HG03575 (cell line): ENCODE results near the gene NOL4L.
"Not testable (repeated sequence)": the region's sequence is repeated elsewhere in the genome, so short reads cannot be mapped to it uniquely, and the experiment has no call there.

ENCODE experiments used
- ATAC-seq: cut with Tn5 transposase; IDR thresholded peaks from one replicate; pipeline ENCODE4 v1.9.1; 2021; ENCODE audit not compliant: unreplicated experiment, insufficient number of reproducible peaks, low FRiP score; ENCODE audit errors: extremely low read depth

NOL4L gene

DNA sequence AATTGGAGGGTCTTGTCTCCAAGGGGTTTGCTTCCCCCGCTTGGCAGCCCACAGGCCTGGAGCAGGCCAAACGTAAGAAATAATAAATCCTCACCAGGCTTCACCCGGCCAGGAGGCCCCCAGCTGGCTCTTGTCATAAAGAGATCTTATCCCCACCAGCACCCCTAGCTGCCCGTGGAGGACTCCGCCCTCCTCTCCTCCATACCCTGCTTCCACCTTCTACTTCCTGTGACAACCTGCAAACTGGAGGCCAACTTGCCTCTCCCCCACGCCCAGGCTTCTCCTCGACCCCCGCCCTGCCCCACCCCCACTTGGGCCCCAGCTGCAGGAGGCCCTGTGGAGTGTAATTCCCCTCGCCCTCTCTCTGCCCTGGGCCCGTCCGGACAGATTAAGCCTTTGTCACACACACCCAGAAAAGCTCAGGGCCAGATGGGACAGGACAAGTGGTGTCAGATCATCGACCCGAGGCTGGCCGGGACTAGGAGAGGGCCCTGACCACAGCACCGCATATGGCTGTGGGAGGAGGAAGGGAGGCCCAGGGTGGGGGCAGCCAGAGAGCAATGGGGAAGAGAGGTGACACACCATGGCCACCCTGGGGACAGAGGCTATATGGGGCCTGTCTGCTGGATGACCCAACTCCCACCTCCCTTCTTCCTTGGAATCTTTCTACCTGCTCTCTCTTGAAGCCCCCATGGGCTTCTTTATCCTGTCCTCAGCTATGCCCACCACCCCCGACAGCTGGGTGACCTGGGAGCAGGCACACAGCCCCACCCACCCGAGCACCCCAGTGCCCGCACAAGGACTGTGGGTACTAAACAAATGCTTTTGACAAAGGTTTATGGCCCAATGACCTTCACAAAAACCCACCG lies 3.9 kb downstream of the NOL4L start:
- no peak for ATAC-seq

DNA sequence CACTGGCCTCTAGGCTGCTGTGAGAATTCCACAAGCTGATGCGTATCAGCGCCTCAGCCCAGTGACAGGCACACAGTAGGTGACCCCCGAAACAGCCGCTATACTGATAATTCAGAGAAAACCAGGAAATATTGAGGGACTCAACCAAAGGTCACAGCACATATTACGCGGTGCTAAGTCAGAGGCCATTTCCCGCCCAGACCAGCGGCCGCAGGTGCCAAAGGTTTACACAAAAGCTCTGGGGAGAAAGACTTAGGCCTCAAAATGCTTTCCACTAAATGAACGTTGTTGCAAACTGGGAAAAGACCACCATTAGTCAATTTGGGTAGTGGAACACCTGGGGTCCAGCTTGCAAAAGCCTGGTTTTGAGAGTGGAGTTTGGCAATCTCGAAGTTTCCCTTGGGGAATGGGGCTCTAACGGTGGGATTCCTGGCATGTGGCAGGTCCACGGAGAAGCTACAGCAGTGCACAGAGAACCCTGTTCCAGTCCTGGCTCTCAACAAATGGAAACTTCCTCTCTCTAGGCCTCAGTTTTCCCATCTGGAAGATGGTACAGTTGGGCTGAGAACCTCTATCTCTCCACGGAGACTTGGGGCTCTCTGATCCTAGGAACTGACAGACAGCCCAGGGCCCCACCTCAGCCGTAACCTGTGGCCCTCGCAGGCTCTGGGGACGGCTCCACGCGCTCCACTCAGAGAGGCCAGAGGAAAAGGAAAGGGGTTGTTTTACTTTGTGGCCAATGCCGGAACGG lies 4.7 kb downstream of the NOL4L start:
- no peak for ATAC-seq

DNA sequence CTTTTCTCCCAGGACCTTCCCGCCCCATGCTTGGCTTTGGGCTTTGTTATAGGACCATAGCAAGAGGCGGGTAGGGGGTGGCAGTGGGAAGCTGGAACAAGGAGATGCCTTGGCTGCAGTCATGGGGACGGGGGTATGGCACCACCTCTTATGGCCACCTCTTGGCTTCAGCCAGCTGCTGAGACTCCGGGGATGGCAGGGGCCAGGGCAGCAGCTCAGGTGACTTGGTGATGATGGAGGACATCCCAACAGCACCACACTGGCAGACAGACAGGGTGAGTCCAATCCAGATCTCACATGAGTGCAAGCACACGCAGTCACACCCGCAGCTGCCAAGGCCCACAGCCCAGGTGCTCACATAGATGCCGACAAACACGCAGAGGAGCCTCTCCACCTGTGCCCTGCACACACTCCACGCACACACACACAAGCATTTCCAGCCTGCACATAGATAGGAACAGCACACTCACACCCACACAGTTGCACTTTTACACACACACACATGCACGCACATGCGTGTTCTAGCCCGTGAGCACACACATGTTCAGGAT lies 6.2 kb downstream of the NOL4L start:
- no peak for ATAC-seq

DNA sequence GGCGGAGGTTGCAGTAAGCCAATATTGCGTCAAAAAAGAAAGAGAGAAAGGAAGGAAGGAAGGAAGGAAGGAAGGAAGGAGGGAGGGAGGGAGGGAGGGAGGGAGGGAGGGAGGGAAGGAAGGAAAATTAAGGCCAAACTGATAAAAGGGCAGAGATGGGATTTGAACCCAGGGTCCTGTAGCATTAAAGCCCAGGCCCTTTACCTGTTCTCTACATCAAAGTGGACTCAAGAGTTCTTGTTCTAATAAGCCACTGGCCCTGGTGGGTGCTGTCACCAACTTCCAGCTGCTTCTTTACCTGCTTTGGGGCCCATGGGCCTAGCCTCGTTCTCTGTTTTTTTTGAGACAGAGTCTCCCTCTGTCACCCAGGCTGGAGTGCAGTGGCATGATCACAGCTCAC lies 7.1 kb downstream of the NOL4L start:
- ATAC-seq = not testable (repeated sequence)

DNA sequence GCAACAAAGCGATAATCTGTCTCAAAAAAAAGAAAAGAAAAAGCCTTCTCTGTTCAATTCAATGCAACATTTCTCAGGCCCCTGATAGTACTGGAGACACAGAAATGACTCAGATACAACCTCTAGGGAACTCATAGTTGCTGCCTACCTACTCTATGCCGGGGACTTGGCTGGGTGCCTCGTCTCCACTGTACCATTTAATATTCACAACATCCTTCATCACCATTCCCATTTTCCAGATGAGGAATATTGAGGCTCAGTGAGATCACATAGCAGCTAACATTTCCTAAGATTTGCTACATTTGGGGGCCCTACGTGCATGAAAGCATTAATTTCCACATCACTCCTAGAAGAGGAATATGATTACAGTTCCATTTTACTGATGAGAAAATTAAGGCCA lies 7.5 kb downstream of the NOL4L start:
- no peak for ATAC-seq

DNA sequence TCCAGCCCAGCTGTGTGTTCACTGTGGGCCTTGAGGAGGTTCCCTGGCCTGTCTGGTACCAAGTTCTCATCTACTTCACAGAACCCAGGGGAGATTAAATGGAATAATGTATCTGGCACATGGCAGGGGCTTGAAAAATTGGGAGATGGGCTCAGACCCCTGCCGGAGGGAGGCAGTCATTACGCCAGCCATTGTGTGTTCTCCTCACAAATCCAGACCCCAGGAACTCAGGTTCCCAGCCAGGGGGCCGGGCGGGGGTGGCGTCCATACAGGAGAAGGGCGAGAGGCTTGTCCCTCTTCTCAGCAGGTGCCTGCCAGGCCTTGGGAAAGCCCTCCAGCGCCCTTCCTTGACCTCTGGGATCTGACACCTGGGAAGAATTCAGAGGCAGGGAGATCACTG lies 8.1 kb downstream of the NOL4L start:
- no peak for ATAC-seq

DNA sequence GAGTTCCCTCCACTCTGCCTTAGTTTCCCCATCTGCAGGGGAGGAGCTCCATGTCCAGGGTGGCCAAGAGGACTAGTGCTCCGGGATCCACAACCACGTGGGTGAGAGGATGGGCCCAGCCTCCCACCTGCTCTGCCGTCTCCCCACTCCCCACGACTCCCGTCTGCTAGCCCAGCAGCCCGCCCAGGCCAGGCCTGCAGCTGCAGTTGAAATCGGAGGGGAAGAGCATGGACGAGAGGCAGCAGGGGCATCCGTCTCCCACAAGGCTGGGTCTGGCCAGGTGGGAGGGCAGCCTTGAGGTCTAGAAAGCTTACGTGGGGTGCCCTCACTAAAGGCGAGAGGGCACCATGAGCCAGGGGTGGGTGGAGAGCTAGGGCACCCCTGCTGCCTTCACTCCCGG lies 8.6 kb downstream of the NOL4L start:
- no peak for ATAC-seq

DNA sequence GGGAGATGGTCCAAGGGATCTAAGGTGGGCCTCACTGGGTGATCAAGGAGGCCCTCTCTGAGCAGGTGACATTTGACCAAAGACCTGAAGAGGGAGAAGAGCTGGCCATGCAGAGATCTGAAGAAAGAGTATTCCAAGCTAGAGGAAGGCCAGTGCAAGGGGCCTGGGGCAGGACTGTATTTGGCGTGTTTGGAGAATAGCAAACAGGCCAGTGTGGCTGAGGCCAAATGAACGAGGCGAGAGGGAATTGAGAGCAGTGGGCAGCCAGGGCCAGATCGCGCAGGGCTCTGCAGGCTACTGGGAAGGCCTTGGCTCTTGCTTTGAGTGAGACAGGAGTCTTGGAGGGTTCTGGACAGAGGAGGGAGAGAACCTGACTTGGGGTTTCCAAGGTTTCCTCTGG lies 9.3 kb downstream of the NOL4L start:
- ATAC-seq = no peak

DNA sequence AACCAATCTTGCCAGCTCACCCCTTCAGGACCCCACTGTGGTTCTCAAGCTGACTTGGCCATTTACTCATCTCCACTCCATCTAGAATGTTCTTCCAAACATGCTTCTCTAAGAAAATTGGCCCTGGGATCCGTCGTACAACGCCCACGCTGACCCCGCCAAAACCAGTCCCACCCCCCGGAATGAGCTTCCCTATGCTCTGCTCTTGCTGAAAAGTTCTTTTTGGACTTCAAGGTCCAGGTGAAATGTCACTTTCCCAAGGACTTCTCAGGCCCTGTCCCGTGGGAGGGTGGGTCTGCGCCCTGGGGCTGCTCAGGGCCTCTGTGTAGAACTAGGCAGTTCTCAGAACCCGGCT lies 9.9 kb downstream of the NOL4L start:
- ATAC-seq = no peak

DNA sequence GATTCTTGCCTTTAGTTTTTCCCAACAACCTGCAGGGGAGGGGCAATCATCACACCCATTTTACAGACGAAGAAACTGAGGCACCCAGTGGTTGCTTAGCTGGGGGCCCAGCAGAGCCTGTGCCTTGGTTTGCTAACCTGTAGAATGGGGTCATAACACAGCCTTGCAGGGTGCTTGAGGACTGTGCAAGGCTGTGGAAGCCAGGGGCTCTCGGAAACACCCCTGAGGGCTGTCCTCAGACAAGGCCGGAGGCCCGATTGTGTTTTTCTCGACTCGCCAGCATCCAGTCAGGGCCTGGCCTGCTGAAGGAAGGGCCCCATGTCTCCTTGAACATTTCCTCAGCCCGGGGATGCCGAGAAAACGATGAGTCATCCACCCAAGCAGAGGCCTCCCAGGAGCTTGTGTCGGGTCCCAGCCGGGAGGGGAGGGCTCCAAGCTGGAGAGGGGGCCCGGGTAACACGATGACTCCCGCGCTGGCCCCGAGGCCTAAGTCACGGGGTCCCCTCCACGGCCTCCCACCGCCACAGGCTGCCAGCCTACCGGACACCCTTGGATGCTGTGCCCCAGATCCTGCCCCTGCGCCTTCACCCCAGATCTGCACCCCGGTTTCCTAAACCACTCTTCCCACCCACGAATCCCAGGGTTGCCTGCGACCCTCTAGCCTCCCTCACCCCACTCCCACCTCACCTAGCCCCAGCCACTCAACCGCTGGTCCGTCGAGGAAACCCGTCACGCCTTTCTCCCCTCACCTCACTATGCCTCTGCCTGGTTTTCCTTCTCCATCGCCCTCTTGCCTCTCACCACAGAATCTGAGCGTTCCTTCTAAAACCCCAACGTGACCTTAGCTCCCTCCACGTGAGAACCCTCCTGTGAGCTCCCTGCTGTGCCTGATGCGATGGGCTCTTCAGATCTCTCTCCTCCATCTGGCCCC lies 10.6 kb downstream of the NOL4L start:
- ATAC-seq = no peak

DNA sequence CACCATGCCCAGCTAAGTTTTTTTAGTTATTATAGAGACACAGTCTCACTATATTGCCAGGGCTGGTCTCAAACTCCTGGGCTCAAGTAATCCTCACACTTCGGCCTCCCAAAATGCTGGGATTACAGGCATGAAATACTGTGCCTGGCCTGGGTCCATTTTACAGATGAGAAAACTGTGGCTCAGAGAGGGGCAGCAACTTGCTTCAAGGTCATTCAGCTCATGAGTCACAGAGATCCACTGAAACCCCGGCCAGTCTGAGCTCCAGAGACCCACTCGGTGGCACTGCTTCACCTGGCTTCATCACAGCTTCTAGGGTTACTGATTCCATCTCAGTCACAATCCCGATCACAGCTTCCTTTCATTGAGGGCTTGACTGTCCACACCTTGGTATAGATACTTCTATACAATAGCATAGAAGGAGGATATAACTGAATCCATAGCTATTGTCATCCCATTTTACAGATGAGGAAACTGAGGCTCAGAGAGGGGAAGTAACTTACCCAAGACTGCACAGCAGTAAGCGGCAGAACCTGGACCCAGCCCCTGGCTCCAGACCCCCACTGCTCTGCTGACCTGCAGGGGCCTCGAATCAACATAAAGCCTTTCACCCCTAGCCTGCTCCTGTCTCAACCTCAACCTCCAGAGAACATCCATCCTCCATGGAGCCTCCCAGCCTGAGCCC lies 11.8 kb downstream of the NOL4L start:
- no peak for ATAC-seq

DNA sequence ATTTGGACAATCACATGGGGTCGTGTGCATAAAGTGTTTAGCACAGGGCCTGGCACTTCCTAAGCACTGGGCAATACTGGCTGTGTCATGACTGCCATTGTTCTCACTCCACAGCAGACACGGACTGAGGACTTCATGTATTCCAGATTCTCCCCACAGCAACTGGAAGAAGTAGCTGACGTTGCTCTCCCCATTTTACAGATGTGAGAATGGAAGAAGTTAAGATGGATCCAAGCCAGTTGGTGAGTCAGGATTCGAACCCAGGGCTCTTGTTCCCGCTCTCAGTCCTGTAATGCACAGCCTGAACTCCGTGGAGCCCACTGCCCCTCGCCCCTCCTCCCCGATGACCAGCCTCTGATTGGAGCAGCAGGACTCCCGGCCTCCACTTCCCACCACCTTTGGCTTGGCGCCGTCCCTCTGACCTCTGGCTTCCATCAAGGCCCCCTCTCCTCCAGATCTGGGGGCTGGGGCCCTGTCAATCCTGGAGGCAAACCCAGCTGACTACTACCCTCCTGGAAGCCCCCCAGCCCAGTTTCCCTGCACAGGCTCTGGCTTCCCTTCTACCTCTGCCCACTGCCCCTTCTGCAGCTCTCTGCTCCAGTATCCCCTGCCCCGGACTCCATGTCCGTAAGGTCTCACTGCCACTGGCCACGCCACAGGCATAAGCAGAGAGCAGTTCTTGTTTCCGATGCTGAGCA lies 12.7 kb downstream of the NOL4L start:
- no peak for ATAC-seq

DNA sequence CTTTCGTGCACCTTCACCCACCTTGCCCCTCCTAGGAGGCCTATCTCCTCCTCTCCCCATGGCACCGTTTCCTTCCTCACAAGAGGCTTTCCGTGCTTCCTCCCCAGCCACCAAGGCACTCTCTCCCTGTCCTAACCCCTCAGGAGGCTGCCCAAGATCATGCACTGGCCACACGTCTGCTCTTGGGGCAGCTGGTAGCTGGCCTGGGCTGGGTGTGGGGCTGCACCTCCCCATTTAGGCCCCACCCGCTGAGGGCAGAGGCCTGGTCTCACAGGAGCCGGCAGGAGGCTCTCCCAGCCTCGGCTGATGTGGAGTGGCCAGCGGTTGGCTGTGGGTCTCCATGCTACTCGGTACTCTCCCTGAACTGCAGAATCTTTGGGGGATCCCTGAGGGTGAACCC lies 13.6 kb downstream of the NOL4L start:
- no peak for ATAC-seq

DNA sequence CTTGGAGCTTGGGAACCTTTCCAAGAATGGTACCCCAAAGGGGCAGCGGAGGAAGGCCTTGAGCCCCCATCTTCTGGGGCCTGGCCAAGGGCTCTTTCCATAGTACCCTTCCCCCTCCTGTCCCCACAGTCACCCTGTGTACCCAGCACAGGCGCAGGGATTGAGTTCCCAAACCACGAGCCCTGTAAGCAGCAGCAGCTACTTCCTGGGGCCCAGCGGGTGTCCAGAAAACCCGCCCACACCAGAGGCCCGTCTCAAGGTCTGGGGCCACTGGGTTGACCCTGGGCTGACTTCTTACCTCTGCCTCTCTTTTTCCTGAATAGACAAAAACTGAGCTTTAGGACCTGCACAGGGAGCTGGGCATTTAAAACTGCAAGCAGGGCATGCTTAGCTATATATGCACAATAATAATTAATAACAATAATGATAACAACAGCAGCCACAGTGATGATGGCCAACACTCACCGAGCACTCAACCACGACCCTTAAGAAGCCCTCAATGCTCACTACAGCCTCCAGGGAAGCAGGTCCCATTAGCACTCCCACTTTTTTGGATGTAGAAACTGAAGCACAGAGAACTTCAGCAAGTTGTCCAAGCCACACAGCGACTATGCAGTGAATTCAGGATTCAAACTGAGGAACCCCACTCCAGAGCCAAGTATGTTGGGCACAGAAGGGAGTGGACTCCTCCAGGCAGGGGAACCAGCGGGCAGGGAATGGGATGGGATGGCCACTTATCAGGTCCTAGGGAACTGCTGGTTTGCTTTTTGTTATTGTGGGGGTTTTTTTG lies 14.5 kb downstream of the NOL4L start:
- ATAC-seq = no peak

DNA sequence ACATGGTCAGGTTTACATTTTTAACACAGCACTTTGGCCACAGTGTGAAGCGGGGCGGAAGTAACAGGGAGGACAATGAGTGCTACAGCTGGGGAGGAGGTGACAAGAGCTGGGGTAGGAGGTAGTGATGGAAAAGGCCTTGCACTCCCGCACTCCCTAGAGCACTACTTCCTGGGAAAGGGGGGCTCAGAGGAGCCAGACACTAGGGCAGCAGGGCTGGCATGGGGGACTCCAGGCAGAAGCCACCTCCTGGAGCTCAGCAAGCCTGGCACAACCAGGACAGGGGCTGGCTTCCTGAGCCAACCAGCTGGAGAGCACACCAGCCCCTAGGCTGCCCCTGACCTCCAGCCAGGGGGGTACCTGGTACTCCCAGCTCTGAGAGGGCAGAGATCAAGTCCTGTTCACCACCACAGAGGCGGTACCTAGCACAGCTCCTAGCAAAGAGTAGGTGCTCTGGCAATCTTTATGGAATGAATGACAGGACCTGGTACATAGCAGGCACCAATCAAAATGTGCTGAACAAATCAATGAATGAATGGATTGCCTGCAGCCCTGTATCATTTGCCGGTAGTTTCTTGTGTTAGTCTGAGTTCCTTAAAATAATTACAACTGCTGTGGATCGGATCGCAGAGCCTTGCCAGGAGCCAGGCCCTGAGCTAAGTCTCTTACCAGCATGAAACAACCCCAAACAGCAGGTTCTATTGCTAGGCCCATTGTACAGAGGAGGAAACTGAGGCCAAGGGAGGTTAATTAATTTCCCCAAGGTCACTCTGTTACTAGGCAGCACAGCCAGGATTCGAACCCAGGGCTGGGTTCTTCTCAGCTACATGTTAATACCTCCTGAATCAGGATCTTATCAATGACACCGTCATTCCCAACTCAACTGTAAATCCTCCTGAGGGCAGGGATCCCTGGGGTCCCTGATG lies 15.5 kb downstream of the NOL4L start:
- no peak for ATAC-seq

DNA sequence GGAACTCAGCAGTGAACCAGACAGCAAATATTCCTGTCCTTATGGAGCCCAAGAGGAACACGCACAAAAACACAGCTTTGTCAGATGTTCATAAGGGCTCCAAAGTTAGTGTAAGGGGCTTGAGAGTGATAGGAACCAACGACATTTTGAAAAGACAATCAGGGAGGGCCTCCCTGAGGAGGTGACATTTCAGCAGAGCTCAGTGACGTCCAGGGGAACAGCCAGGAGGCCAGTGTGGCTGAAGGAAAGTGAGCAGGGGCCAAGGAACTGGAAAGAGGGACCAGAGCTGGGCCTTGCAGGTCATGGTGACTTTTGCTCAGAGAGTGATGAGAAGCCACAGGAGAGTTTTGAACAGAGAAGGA lies 16.1 kb downstream of the NOL4L start:
- ATAC-seq = no peak
